Lung (tissue), 12 donors: ENCODE results near the gene CLCN4. TPM values are rescaled to one million over a fixed set of nuclear protein-coding genes. Genes with fewer than 3 reads are reported as not detected.
A peak's percentile ranks its signal among the peaks of the same experiment; 100 is the strongest.

Experiments
- ATAC-seq: fragments of 200-7000 bp; cut with Tn5 transposase; one replicate; pipeline ENCODE4 v1.9.1; 2020; ENCODE audit warnings: moderate number of reproducible peaks; ENCODE audit not compliant: insufficient read depth, low FRiP score
- DNase-seq, 3 donors: peaks; one replicate each; pipeline ENCODE4 v3.0.0-alpha.2; 2013 to 2017
- H3K27ac ChIP-seq, 2 donors: one replicate each; pipeline ENCODE4 v1.5.1; 2013; ENCODE audit warnings: mild to moderate bottlenecking in 2 of 2, moderate library complexity in 2 of 2, control low read depth in 1 of 2, inconsistent platforms in 1 of 2, low read depth in 1 of 2, low read length in 1 of 2
- H3K27me3 ChIP-seq, 3 donors: one replicate each; pipeline ENCODE4 v1.5.1; 2013; ENCODE audit warnings: low read length in 2 of 3; ENCODE audit not compliant: control insufficient read depth in 3 of 3, insufficient read depth in 3 of 3
- H3K36me3 ChIP-seq, 4 donors: one replicate each; pipeline ENCODE4 v1.5.1; 2013; ENCODE audit warnings: low read length in 4 of 4, mild to moderate bottlenecking in 1 of 4, moderate library complexity in 1 of 4; ENCODE audit not compliant: control insufficient read depth in 4 of 4, insufficient read depth in 4 of 4
- H3K4me1 ChIP-seq, 5 donors: one replicate each; pipeline ENCODE4 v1.5.1; 2013; ENCODE audit warnings: low read length in 5 of 5, mild to moderate bottlenecking in 2 of 5, moderate library complexity in 1 of 5; ENCODE audit not compliant: control insufficient read depth in 5 of 5, insufficient read depth in 5 of 5
- H3K4me3 ChIP-seq: one replicate; pipeline ENCODE4 v1.5.1; 2013; ENCODE audit warnings: mild to moderate bottlenecking, control low read depth, moderate library complexity
- H3K9ac ChIP-seq, 2 donors: one replicate each; pipeline ENCODE4 v1.5.1; 2013; ENCODE audit warnings: low read length in 2 of 2, control low read depth in 1 of 2; ENCODE audit not compliant: insufficient read depth in 1 of 2
- H3K9me3 ChIP-seq, 4 donors: one replicate each; pipeline ENCODE4 v1.5.1; 2013; ENCODE audit warnings: low read length in 3 of 4, mild to moderate bottlenecking in 1 of 4, moderate library complexity in 1 of 4; ENCODE audit not compliant: control insufficient read depth in 4 of 4, insufficient read depth in 3 of 4
- CTCF ChIP-seq: IDR thresholded peaks from 2 replicates; pipeline ENCODE4 v1.5.1; 2012; ENCODE audit warnings: mild to moderate bottlenecking; ENCODE audit errors: control extremely low read depth, extremely low read depth
- WGBS, 2 donors: extraction: QIAGEN DNeasy Blood & Tissue Kit; methylation state at CpG; one replicate each; pipeline ENCODE4 v1.1.7; 2013; 5-methylcytosine and 5-hydroxymethylcytosine counted together
- polyA plus RNA-seq, 2 donors: library from polyadenylated mRNA; stranded (reverse); fragments of 200-250 nt; gene quantifications; one replicate each; pipeline ENCODE4 v1.2.1, GENCODE V29; 2013
- total RNA-seq, 2 donors: library from RNA; depleted of rRNA in 1 of 2; stranded (reverse); fragments of >200 nt in 1 of 2; gene quantifications; one replicate each; pipeline ENCODE4 v1.2.1, GENCODE V29; 2014 to 2021
- donor health status: control.
- donor health status: control.
- donor health status: Bipolar disorder and iron deficiency.
- donor health status: healthy.
- donor health status: DM: yes; HTN: yes; CAD: no.

Gene CLCN4
- total and polyA plus RNA-seq, 4 donors = 2.1 to 11.3 (median 5.8) TPM

- TF ChIP-seq CTCF = no peak
- no peak overlapping the region for H3K27ac ChIP-seq
- H3K9me3 ChIP-seq = peaks cover 0 to 4% (median 0%) of the 10 kb centered on the region in 4 donors
- peak in 1 of 3 donors; percentile 45 for DNase-seq
- peaks cover 0 to 20% (median 4%) of the 10 kb centered on the region in 5 donors for H3K4me1 ChIP-seq
- peaks cover 0 to 18% (median 18%) of the 10 kb centered on the region in 3 donors for H3K27me3 ChIP-seq
- H3K36me3 ChIP-seq = no peaks in the 10 kb centered on the region
- no peak overlapping the region for H3K4me3 ChIP-seq
- no peak for ATAC-seq
- H3K9ac ChIP-seq = no peak overlapping the region
- 61 to 81% methylated on average over 9 of the region's 9 CpGs for WGBS, 2 donors
These were observed 3.4 kb downstream of the CLCN4 start for GRCh38 chrX:10160211-10160610.

DNA sequence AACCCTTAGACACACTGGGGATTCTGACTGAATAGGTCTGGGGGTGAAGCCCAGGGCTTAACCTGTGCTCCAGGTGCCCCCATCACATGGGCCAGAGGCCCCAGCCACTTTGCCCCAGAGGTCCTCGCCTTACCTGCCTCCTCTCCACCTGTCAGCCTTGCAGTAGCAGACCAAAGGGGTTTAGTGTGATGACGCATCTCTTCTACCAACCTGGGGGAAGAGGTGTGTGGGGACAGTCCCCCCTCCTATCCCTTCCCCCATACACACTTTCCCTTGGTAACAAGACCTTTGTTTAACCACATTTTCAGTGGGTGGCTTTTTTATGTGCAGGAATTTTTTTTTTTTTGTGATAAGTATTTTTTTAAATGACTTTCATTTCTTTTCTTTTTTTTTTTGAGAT is 6.3 kb downstream of the CLCN4 start:
- ATAC-seq = no peak
- Histone ChIP-seq H3K27me3 (peaks cover 0 to 15% (median 14%) of the 10 kb centered on the region in 3 donors), H3K9ac (no peak overlapping the region), H3K9me3 (peaks cover 0 to 6% (median 0%) of the 10 kb centered on the region in 4 donors), H3K4me1 (peaks cover 0 to 20% (median 7%) of the 10 kb centered on the region in 5 donors), H3K4me3 (no peak overlapping the region), H3K27ac (no peak overlapping the region), H3K36me3 (no peaks in the 10 kb centered on the region)
- no peak for TF ChIP-seq CTCF
- WGBS, 2 donors = 70 to 100% methylated on average over 2 of the region's 2 CpGs
- no peak for DNase-seq

GRCh38 chrX:10164879-10165278 is 8.1 kb downstream of the CLCN4 start:
- Histone ChIP-seq H3K36me3 (no peaks in the 10 kb centered on the region), H3K27ac (no peak overlapping the region), H3K9ac (no peak overlapping the region), H3K9me3 (peaks cover 0 to 6% (median 0%) of the 10 kb centered on the region in 4 donors), H3K4me1 (peaks cover 0 to 8% (median 6%) of the 10 kb centered on the region in 5 donors), H3K4me3 (no peak overlapping the region), H3K27me3 (peaks cover 0 to 12% (median 6%) of the 10 kb centered on the region in 3 donors)
- DNase-seq = no peak
- no peak for ATAC-seq
- TF ChIP-seq CTCF = no peak
- WGBS, 2 donors = 89 to 98% methylated on average over 8 to 11 of the region's 11 CpGs
